Activated CD4-positive, CD25-positive, alpha-beta regulatory T cell (primary cell): ENCODE measurements around the gene FEV.
"Not testable (repeated sequence)": the region's sequence is repeated elsewhere in the genome, so short reads cannot be mapped to it uniquely, and the experiment has no call there.

Source experiments
- DNase-seq, 4 experiments: peaks; one replicate each; lab custom pipeline; 2025; lab: John Stamatoyannopoulos, UW

The FEV gene

DNA sequence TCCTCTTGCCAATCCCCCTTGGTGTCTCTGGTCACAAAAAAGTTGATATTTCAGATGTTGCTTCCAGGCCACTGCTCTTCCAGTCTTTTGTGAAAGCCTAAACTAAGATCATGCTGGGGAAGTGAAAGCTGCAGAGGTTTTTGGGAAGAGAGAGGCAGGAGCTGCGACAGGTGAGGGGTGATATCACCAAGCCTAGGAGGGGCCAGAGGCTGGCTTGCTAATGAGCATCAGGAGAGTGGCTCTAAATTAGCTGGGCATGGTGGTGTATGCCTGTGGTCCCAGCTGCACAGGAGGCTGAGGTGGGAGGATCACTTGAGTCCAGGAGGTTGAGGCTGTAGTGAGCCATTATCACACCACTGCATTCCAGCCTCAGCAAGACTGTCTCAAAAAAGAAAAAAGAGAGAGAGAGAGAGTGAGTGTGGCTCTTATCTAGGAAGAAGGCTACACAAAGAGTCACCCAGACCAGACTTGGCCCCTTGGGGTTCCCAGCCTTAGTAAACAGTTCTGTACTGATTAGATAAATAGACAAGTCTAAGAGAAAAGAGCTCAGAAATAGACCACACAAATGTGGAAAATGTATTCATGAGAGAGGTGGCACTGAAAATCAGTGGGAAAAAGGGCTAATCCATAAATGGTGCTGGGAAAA is 40.1 kb downstream of the FEV start:
- DNase-seq: no peak

DNA sequence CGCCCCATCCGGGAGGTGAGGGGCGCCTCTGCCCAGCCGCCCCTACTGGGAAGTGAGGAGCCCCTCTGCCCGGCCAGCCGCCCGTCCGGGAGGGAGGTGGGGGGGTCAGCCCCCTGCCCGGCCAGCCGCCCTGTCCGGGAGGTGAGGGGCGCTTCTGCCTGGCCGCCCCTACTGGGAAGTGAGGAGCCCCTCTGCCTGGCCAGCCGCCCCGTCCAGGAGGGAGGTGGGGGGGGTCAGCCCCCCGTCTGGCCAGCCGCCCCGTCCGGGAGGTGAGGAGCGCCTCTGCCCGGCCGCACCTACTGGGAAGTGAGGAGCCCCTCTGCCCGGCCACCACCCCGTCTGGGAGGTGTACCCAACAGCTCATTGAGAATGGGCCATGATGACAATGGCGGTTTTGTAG is 53.2 kb downstream of the FEV start:
- not testable (repeated sequence) for DNase-seq
